ENCODE results near the gene INS. TPM values are rescaled to one million over a fixed set of nuclear protein-coding genes. Genes with fewer than 3 reads are reported as not detected.
A peak's percentile ranks its signal among the peaks of the same experiment; 100 is the strongest.

The INS gene
- total and polyA plus RNA-seq, 11 donors = 0.67 to 1.8 TPM; not detected in 9

DNA sequence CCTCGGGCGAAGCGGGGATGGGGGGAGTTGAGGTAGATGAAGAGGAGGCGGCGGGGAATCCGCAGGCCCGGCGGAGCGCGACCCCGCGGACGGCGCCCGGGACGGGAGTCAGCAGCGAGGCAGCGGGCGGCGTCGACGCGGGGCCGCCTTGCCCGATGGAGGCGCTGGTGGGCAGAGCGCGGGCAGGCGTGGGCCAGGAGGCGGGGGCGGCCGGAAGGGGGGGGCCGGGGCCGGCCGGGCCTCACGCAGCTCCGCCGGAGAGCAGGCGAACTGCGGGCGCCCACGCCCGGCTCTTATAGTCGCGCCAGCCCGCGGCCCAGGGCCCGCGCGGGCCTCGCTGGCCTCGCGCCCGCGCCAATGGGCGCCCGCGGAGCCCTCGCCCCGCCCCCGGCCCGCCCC is 21.9 kb downstream of the INS start, which contains the start of gene IGF2:
Gene IGF2 (minus strand): TSS at position 267 of the 399 bp plus-strand sequence. CDS start 3,866 bp downstream, outside the sequence.
- peak in 2 of 5 donors; percentile 27 to 67 for DNase-seq
- Histone ChIP-seq H3K27me3 (peaks cover 33 to 83% (median 67%) of the 10 kb centered on the region in 9 donors), H3K36me3 (peaks cover 0 to 3% (median 0%) of the 10 kb centered on the region in 9 donors), H3K27ac (peak within 1 kb of the TSS in 11 of 12 donors; percentile 17 to 80 (median 72)), H3K9me3 (no peaks in the 10 kb centered on the region), H3K4me3 (peak within 1 kb of the TSS in 11 of 12 donors; percentile 31 to 68 (median 55)), H3K4me1 (peaks cover 0 to 51% (median 11%) of the 10 kb centered on the region in 12 donors)
- WGBS, 4 donors = 0 to 1% (median 1%) methylated on average over 13 to 61 of the region's 62 CpGs
- TF ChIP-seq, protein P1, sequence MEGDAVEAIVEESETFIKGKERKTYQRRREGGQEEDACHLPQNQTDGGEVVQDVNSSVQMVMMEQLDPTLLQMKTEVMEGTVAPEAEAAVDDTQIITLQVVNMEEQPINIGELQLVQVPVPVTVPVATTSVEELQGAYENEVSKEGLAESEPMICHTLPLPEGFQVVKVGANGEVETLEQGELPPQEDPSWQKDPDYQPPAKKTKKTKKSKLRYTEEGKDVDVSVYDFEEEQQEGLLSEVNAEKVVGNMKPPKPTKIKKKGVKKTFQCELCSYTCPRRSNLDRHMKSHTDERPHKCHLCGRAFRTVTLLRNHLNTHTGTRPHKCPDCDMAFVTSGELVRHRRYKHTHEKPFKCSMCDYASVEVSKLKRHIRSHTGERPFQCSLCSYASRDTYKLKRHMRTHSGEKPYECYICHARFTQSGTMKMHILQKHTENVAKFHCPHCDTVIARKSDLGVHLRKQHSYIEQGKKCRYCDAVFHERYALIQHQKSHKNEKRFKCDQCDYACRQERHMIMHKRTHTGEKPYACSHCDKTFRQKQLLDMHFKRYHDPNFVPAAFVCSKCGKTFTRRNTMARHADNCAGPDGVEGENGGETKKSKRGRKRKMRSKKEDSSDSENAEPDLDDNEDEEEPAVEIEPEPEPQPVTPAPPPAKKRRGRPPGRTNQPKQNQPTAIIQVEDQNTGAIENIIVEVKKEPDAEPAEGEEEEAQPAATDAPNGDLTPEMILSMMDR (IDR thresholded peaks at IDR 0.05) = no peak
- TF ChIP-seq POLR2A (IDR thresholded peaks at IDR 0.05) = no peak
- intact Hi-C loops (cut with DNase I) = loop anchor here in 7 of 10 donors (5.0 kb wide), 2 partner anchors 37 to 42 kb away; no protein-coding TSS in a partner anchor
- ATAC-seq = peak in 1 of 4 donors; percentile 25

DNA sequence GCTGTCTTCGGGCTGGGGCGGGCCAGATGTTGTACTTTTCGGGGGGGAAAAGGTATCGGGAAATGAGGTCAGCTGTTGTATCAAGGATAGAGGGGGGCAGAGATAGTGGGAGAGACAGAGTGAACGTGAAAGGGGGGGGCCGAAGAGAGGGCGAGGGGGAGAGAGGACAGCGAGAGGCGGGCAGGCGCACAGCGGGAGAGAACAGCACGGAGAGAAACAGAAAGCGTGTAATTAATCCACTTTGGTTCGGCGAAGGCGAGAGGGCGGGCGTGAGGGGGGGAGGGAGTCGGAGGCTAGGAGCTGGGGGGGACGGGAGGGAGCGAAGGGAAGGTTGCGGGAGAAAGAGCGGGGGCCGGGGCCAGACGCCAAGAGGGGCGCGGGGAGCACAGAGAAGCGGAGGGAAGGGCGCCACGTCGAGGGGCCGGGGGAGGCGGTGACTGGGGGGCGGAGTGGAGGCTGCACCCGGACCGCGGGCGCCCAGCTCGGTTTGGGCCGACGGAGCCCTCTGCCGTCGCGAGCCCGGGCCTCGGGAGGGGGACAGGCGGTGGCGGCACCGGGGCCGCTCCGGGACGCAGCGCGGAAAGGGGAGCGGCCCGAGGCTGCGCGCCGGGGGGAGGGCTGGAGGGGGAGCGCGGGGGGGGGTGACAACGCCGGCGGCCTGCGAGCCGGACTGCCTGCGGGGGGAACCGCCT is 22.4 kb downstream of the INS start:
- Histone ChIP-seq H3K36me3 (peaks cover 0 to 6% (median 0%) of the 10 kb centered on the region in 9 donors), H3K27ac (peak overlapping the region in 11 of 12 donors; percentile 17 to 80 (median 72)), H3K4me3 (peak overlapping the region in 11 of 12 donors; percentile 31 to 68 (median 55)), H3K27me3 (peaks cover 29 to 78% (median 67%) of the 10 kb centered on the region in 9 donors), H3K9me3 (no peaks in the 10 kb centered on the region), H3K4me1 (peaks cover 0 to 46% (median 6%) of the 10 kb centered on the region in 12 donors)
- intact Hi-C loops (cut with DNase I) = loop anchor here in 7 of 10 donors (5.0 kb wide), 2 partner anchors 36 to 41 kb away; no protein-coding TSS in a partner anchor
- DNase-seq (peak in 1 of 5 donors; percentile 67), ATAC-seq (peak in 1 of 4 donors; percentile 11)
- 1 to 3% (median 2%) methylated on average over 33 to 68 of the region's 68 CpGs for WGBS, 4 donors
- no peak for TF ChIP-seq POLR2A (IDR thresholded peaks at IDR 0.05)
- TF ChIP-seq, protein P1 (IDR thresholded peaks at IDR 0.05) = no peak

DNA sequence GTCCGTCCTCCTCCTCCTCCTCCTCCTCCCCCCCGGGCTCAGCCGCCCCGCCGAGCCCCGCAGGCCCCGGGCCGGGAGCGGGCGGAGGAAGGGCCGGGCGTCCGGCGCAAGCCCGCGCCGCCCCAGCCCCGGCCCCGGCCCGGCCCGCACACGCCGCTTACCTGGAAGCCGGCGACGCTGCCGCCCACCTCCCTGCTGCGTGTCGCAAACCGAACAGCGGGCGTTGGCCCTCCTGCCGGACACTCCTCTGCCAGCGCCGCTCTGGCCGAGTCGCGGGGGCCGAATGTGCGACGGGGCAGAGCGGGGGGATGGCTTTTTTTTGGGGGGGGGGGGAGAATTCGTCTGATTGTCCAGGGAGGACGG is 23.0 kb downstream of the INS start:
- Histone ChIP-seq H3K36me3 (peaks cover 0 to 8% (median 0%) of the 10 kb centered on the region in 9 donors), H3K27ac (peak overlapping the region in 11 of 12 donors; percentile 32 to 80 (median 72)), H3K9me3 (no peaks in the 10 kb centered on the region), H3K27me3 (peaks cover 27 to 76% (median 64%) of the 10 kb centered on the region in 9 donors), H3K4me3 (peak overlapping the region; percentile 31 to 68 (median 54)), H3K4me1 (peaks cover 0 to 43% (median 5%) of the 10 kb centered on the region in 12 donors)
- TF ChIP-seq, protein P1 (IDR thresholded peaks at IDR 0.05) = no peak
- no peak for TF ChIP-seq POLR2A (IDR thresholded peaks at IDR 0.05)
- 0 to 5% (median 1%) methylated on average over 8 to 44 of the region's 44 CpGs for WGBS, 4 donors
- DNase-seq (peak in 2 of 5 donors; percentile 21 to 60), ATAC-seq (no peak)
- intact Hi-C loops (cut with DNase I) = loop anchor here in 7 of 10 donors (5.0 kb wide), 2 partner anchors 36 to 41 kb away; no protein-coding TSS in a partner anchor
